Omental fat pad (tissue), 4 donors: ENCODE data around the gene ORC6. TPM values are rescaled to one million over a fixed set of nuclear protein-coding genes. Genes with fewer than 3 reads are reported as not detected.
"Not testable (repeated sequence)": the region's sequence is repeated elsewhere in the genome, so short reads cannot be mapped to it uniquely, and the experiment has no call there.

Experiments used
- ATAC-seq: fragments of 150-250 bp; one replicate; pipeline ENCODE4 v1.9.1; 2016; ENCODE audit warnings: mild to moderate bottlenecking, moderate library complexity; ENCODE audit not compliant: low FRiP score
- DNase-seq: peaks from one replicate; pipeline ENCODE4 v3.0.0-alpha.2; 2019; ENCODE audit warnings: low spot score
- CTCF ChIP-seq, 3 donors: fragments of 450-650 bp; IDR thresholded peaks; one replicate each; pipeline ENCODE4 v1.5.1; 2016 to 2017; ENCODE audit warnings: antibody characterized with exemption in 3 of 3, mild to moderate bottlenecking in 3 of 3, moderate library complexity in 2 of 3
- total RNA-seq, 4 donors: library from RNA; depleted of rRNA; stranded (reverse); fragments of >200 nt; gene quantifications; one replicate each; pipeline ENCODE4 v1.1.0, GENCODE V29; 2016

Gene ORC6
- total RNA-seq, 4 donors from 2014 or later = 0.63 to 3.1 (median 1.5) TPM

GRCh38 chr16:46662123-46662522 is 27.3 kb upstream of the ORC6 start:
- no peak for DNase-seq
- no peak for TF ChIP-seq CTCF (IDR thresholded peaks at IDR 0.05)
- no peak for ATAC-seq

DNA sequence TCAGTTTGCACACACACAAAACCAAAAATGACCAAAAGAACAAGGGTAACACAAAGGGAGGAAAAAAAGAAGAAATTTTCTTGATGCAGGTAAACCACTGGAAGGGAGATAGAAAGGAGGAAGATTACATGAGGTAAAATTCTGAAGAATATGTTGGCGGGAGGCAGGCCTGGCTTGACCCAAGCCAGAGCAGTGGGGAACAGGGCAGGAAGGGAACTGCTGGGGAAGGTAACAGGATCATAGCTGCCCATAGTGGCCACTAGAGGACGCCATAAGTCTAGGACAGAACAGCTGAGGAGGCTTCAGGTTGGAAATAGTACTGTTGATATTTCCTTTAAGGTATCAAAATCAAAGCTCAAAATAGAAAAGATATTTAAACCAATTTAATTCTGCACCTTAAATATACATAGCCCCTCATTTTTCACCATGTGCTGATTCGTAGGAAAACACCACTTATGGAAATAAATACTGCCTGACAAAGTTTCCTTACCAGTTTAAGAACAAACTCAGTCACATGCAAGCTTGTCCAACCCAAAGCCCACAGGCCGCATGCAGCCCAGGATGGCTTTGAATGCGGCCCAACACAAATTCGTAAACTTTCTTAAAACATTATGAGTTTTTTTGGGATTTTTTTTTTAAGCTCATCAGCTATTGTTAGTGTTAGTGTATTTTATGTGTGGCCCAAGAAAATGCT is 16.0 kb upstream of the ORC6 start:
- peak; percentile 64 for ATAC-seq
- TF ChIP-seq CTCF (IDR thresholded peaks at IDR 0.05) = peak in 1 of 3 donors; percentile 17
- DNase-seq = no peak

DNA sequence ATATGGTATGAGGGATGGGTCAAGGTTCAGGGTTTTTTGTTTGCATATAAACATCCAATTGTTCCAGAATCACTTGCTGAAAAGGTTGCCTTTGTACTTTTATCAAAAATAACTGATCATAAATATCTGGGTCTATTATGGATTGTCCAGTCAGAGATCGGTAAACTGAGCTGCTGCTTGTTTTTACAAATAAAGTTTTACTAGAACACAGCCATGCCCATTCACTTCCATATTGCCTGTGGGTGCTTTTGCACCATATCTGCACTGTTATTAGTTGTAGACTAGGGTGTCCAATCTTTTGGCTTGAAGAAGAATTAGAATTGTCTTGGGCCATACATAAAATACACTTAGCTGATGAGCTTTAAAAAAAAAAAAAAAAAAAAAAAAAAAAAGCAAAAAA is 11.5 kb upstream of the ORC6 start:
- ATAC-seq = not testable (repeated sequence)

GRCh38 chr16:46681867-46682266 is 7.6 kb upstream of the ORC6 start:
- not testable (repeated sequence) for ATAC-seq

More for the DNA sequence above, 11.5 kb upstream of the ORC6 start:
- not testable (repeated sequence) for DNase-seq

GRCh38 chr16:46686815-46687473 is 2.5 kb upstream of the ORC6 start:
- TF ChIP-seq CTCF (IDR thresholded peaks at IDR 0.05) = no peak
- ATAC-seq (no peak), DNase-seq (no peak)

More at GRCh38 chr16:46681867-46682266, 7.6 kb upstream of the ORC6 start:
- DNase-seq = not testable (repeated sequence)

GRCh38 chr16:46687486-46687885 is 2.0 kb upstream of the ORC6 start:
- no peak for DNase-seq
- TF ChIP-seq CTCF (IDR thresholded peaks at IDR 0.05) = no peak
- ATAC-seq = no peak

DNA sequence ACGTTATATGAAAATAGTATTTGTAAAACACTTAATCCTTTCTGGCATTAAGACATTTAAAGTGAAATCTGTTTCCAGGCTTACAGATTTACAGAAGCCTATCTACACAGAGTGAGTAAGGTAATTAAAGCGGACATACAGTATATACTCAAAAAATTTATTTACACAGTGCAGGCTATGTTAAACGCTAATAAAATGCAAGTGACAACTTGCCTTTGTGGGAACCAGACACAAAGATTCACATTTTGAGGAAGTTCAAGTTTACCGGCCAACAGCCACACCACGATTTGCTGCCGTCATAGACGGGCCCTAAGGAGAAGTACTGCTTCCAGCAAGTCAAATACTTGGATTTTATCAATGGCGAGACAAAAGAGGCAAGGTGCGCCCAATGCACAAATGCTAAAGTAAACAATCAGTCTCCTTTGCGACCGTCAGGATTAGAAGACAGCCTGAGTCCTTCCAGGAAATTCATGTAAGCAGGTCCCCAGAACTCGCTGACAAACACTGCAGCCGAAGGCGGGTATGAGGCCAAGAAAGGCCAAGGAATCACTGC is 1.3 kb upstream of the ORC6 start:
- no peak for ATAC-seq
- no peak for DNase-seq
- TF ChIP-seq CTCF (IDR thresholded peaks at IDR 0.05) = no peak
